ENCODE measurements around the gene HDAC4. TPM values are rescaled to one million over a fixed set of nuclear protein-coding genes. Genes with fewer than 3 reads are reported as not detected.
A peak's percentile ranks its signal among the peaks of the same experiment; 100 is the strongest.

The HDAC4 gene
- total RNA-seq, 1 experiment from 2014 or later, result 40.1 TPM

GRCh38 chr2:239002954-239003623, 397.7 kb downstream of the HDAC4 start:
- POLR2A ChIA-PET, result interaction anchor here (0.7 kb wide), 1 partner anchor 86 kb away, joined by 9 read pairs; no protein-coding TSS in a partner anchor
- in situ Hi-C loops (cut with HindIII; ENCODE audit: low pct_unique_long_range_greater_than_20kb, low sequenced_read_pairs), result no loop called here
- Histone ChIP-seq H3K27me3 (ENCODE audit: control insufficient read depth, insufficient read depth, low read length) (peaks cover 6% of the 10 kb centered on the region), H3K27ac (ENCODE audit: low read length) (no peak overlapping the region), H3K9me3 (ENCODE audit: control insufficient read depth, insufficient read depth, low read depth, low read length) (no peaks in the 10 kb centered on the region), H3K4me3 (ENCODE audit: low read depth in 2 of 2, low read length in 2 of 2) (peak overlapping the region in 1 of 2 experiments; percentile 26; a peak in 2 of 4 replicates), H3K36me3 (ENCODE audit: control insufficient read depth, insufficient read depth, low read length) (no peaks in the 10 kb centered on the region), H3K4me1 (ENCODE audit: control insufficient read depth, insufficient read depth, low read length) (peaks cover 15% of the 10 kb centered on the region)
- DNase-seq (ENCODE audit: low read depth, low spot score) (no peak), ATAC-seq (peak; percentile 59; the same call in 1 of the 2 replicates)
- intact Hi-C loops (cut with micrococcal nuclease; ENCODE audit: unreplicated experiment), result no loop called here
- BruUV-seq (replicated peaks), result no TSS peak
- no peak for TF ChIP-seq POLR2AphosphoS5 (IDR thresholded peaks at IDR 0.05; ENCODE audit: low read depth, low read length)
- TF ChIP-seq TCF7L2 (IDR thresholded peaks at IDR 0.05; ENCODE audit: low read depth, low read length), result no peak
- no peak for TF ChIP-seq CTCF (IDR thresholded peaks at IDR 0.05)
- CTCF ChIA-PET, result interaction anchor here (0.7 kb wide), 1 partner anchor 218 kb away, joined by 4 read pairs; no protein-coding TSS in a partner anchor

- POLR2A ChIA-PET, result no interaction called here
- no peak overlapping the region for H3K27ac ChIP-seq (ENCODE audit: low read length)
- peak overlapping the region in 1 of 2 experiments; percentile 26; a peak in 2 of 4 replicates for H3K4me3 ChIP-seq (ENCODE audit: low read depth in 2 of 2, low read length in 2 of 2)
- intact Hi-C loops (cut with micrococcal nuclease; ENCODE audit: unreplicated experiment) (no loop called here), in situ Hi-C loops (cut with HindIII; ENCODE audit: low pct_unique_long_range_greater_than_20kb, low sequenced_read_pairs) (no loop called here)
- peaks cover 6% of the 10 kb centered on the region for H3K27me3 ChIP-seq (ENCODE audit: control insufficient read depth, insufficient read depth, low read length)
- TF ChIP-seq CTCF (IDR thresholded peaks at IDR 0.05) (no peak), TCF7L2 (IDR thresholded peaks at IDR 0.05; ENCODE audit: low read depth, low read length) (no peak), REST (IDR thresholded peaks at IDR 0.05; ENCODE audit: insufficient read depth in 1 of 2, low read depth in 2 of 2, low read length in 1 of 2) (no peak), POLR2AphosphoS5 (IDR thresholded peaks at IDR 0.05; ENCODE audit: low read depth, low read length) (no peak), SIN3A (IDR thresholded peaks at IDR 0.05; ENCODE audit: borderline replicate concordance, insufficient read depth, low read depth, low read length) (no peak)
- H3K36me3 ChIP-seq (ENCODE audit: control insufficient read depth, insufficient read depth, low read length), result no peaks in the 10 kb centered on the region
- CTCF ChIA-PET, result interaction anchor here (0.7 kb wide), 1 partner anchor 218 kb away, joined by 4 read pairs; no protein-coding TSS in a partner anchor
- DNase-seq (ENCODE audit: low read depth, low spot score) (no peak), ATAC-seq (no peak)
- H3K4me1 ChIP-seq (ENCODE audit: control insufficient read depth, insufficient read depth, low read length), result peaks cover 15% of the 10 kb centered on the region
- no TSS peak for BruUV-seq (replicated peaks)
- H3K9me3 ChIP-seq (ENCODE audit: control insufficient read depth, insufficient read depth, low read depth, low read length), result no peaks in the 10 kb centered on the region
Measured at GRCh38 chr2:239002591-239002953, 398.2 kb downstream of the HDAC4 start.
